Mammary epithelial cell (primary cell): ENCODE results near the gene COL13A1.

Experiments
- CTCF ChIP-seq, 2 donors: IDR thresholded peaks in 1 of 2; conservative IDR thresholded peaks in 1 of 2; 2 replicates each; pipeline ENCODE4 v1.5.1; 2011 to 2012; ENCODE audit warnings: inconsistent platforms in 2 of 2, low read length in 2 of 2, mild to moderate bottlenecking in 2 of 2, control low read depth in 1 of 2, low read depth in 1 of 2; ENCODE audit not compliant: insufficient read depth in 1 of 2; ENCODE audit errors: extremely low read depth in 1 of 2
- EZH2 ChIP-seq: IDR thresholded peaks from 2 replicates; pipeline ENCODE4 v1.6.1; 2012; ENCODE audit warnings: low read length, inconsistent platforms, borderline replicate concordance

- TF ChIP-seq CTCF (conservative IDR thresholded peaks at IDR 0.05 in 1 of 2, IDR thresholded peaks at IDR 0.05 in 1 of 2; ENCODE audit: extremely low read depth in 1 of 2, insufficient read depth in 1 of 2, low read depth in 1 of 2, low read length in 2 of 2), result no peak
- no peak for TF ChIP-seq EZH2
These were observed 77.2 kb downstream of the COL13A1 start for GRCh38 chr10:69878951-69879350.
